Upper lobe of left lung (tissue), 4 donors: ENCODE data around the gene SLC6A18.

ENCODE experiments used
- CTCF ChIP-seq, 6 experiments: fragments of 450-650 bp in 4 of 6; fragments of 200-600 bp in 2 of 6; sonication (generic) in 2 of 6; IDR thresholded peaks; one replicate each; pipeline ENCODE4 v1.5.1; 2016 to 2019; ENCODE audit warnings: antibody characterized with exemption in 6 of 6
- EP300 ChIP-seq, 4 donors: sonication (generic); formaldehyde crosslinking; IDR thresholded peaks; one replicate each; pipeline ENCODE4 v1.5.1; 2017; ENCODE audit warnings: antibody characterized with exemption in 4 of 4, control low read depth in 2 of 4
- POLR2A ChIP-seq, 4 donors: fragments of 450-650 bp; IDR thresholded peaks; one replicate each; pipeline ENCODE4 v1.5.1; 2016 to 2017; ENCODE audit warnings: antibody characterized with exemption in 4 of 4, mild to moderate bottlenecking in 2 of 4
- POLR2AphosphoS5 ChIP-seq, 2 donors: sonication (generic); formaldehyde crosslinking; IDR thresholded peaks; one replicate each; pipeline ENCODE4 v1.5.1; 2017; ENCODE audit warnings: antibody characterized with exemption in 2 of 2

DNA sequence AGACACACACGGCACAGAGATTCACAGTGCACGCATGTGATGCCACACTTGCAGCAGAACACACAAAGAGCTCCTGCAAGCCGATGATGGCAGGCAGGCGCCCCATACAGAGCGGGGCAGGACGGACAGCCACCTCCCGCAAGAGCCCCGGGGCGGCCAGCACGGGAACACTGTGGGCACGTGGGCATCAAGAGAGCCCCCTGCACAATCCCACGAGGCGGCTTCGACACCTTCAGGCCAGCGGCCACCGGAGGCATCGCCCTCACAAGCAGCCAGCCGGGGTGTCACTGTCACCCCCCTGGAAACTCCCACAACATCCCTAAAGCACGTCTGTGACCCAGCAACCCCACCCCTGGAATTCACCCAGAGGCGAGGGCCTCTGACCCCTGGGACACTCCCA lies 51.7 kb downstream of the SLC6A18 start:
- TF ChIP-seq POLR2AphosphoS5 (IDR thresholded peaks at IDR 0.05) (no peak), EP300 (IDR thresholded peaks at IDR 0.05) (no peak), CTCF (IDR thresholded peaks at IDR 0.05) (no peak), POLR2A (IDR thresholded peaks at IDR 0.05) (no peak)
